Uterus (tissue), 2 donors: ENCODE data around the gene SMKR1.

ENCODE experiments used
- POLR2A ChIP-seq, 2 donors: fragments of 450-650 bp; IDR thresholded peaks; one replicate each; pipeline ENCODE4 v1.6.1; 2016; ENCODE audit warnings: antibody characterized with exemption in 2 of 2, mild to moderate bottlenecking in 1 of 2, moderate library complexity in 1 of 2
- TF ChIP-seq, protein P1 (sequence below), 4 experiments: fragments of 200-600 bp in 2 of 4; fragments of 450-650 bp in 2 of 4; sonication (generic) in 2 of 4; IDR thresholded peaks; one replicate each; pipeline ENCODE4 v1.5.1; 2016 to 2019; ENCODE audit warnings: antibody characterized with exemption in 4 of 4, mild to moderate bottlenecking in 2 of 4, moderate library complexity in 1 of 4

DNA sequence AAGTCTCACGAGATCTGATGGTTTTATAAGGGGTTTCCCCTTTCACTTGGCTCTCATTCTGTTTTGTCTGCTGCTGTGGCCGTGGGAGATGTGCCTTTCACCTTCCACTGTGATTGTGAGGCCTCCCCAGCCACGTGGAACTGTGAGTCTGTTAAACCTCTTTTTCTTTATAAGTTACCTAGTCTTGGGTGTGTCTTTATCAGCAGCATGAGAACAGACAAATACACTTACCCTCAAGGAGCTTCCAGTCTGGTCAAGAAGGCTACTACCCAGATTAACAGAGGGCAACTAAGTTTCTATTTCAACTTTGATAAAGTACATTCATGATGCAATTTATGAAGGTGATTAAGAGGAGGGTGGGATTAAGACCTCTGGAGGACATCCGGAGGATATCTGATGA lies 13.1 kb downstream of the SMKR1 start:
- TF ChIP-seq POLR2A (IDR thresholded peaks at IDR 0.05): no peak
- TF ChIP-seq, protein P1, sequence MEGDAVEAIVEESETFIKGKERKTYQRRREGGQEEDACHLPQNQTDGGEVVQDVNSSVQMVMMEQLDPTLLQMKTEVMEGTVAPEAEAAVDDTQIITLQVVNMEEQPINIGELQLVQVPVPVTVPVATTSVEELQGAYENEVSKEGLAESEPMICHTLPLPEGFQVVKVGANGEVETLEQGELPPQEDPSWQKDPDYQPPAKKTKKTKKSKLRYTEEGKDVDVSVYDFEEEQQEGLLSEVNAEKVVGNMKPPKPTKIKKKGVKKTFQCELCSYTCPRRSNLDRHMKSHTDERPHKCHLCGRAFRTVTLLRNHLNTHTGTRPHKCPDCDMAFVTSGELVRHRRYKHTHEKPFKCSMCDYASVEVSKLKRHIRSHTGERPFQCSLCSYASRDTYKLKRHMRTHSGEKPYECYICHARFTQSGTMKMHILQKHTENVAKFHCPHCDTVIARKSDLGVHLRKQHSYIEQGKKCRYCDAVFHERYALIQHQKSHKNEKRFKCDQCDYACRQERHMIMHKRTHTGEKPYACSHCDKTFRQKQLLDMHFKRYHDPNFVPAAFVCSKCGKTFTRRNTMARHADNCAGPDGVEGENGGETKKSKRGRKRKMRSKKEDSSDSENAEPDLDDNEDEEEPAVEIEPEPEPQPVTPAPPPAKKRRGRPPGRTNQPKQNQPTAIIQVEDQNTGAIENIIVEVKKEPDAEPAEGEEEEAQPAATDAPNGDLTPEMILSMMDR (IDR thresholded peaks at IDR 0.05): no peak
